ENCODE measurements around the gene KLHL24.
"Not testable (repeated sequence)": the region's sequence is repeated elsewhere in the genome, so short reads cannot be mapped to it uniquely, and the experiment has no call there.

The KLHL24 gene, protein sequence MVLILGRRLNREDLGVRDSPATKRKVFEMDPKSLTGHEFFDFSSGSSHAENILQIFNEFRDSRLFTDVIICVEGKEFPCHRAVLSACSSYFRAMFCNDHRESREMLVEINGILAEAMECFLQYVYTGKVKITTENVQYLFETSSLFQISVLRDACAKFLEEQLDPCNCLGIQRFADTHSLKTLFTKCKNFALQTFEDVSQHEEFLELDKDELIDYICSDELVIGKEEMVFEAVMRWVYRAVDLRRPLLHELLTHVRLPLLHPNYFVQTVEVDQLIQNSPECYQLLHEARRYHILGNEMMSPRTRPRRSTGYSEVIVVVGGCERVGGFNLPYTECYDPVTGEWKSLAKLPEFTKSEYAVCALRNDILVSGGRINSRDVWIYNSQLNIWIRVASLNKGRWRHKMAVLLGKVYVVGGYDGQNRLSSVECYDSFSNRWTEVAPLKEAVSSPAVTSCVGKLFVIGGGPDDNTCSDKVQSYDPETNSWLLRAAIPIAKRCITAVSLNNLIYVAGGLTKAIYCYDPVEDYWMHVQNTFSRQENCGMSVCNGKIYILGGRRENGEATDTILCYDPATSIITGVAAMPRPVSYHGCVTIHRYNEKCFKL

GRCh38 chr3:183635431-183636220 lies at the start of gene KLHL24:
Gene KLHL24 (plus strand): TSS chr3:183635623. CDS start chr3:183650357, 14,734 bp downstream.
- DNase-seq (ENCODE audit: low spot score): peak; percentile 77
- FAIRE-seq: no peak

DNA sequence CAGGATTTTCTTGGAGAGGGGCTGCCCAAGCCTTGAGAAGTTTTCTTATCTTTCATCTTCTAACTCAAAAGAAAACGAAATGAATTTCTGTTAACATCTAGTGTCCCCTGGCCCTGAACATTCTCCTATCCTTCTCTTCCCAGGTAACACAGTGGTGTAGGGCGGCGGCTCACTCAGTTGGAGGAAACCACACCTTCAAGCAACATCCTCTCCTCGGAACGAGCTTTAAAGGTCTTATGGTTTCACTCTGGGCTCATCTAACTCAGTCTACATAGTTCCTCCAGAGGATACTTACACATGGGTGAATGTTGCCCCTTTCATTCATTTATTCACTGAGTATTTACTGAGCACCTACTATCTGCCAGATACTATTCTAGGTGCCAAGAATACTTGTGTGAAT lies 48.9 kb upstream of the KLHL24 start:
- FAIRE-seq: no peak

DNA sequence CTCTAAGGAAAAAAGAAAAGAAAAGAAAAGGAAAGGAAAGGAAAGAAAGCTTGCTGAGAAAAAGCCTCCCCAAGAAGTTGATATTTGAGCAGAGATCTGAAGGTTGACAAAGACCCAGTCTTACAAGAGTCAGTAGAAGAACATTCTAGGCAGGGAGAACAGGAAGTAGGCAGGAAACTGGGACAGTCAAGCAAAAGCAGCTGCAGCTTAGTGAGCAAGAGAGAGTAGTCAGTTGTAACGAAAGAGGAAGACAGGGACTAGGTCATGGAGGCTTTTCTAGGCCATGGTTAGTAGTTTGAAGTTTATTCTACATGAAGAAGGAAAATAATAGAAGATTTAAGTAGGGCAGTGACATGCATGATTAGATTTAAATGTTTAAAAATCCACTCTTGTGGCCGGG lies 48.1 kb upstream of the KLHL24 start:
- FAIRE-seq (no peak), DNase-seq (ENCODE audit: low spot score) (no peak)

More for the DNA sequence above, 48.9 kb upstream of the KLHL24 start:
- no peak for DNase-seq (ENCODE audit: low spot score)

DNA sequence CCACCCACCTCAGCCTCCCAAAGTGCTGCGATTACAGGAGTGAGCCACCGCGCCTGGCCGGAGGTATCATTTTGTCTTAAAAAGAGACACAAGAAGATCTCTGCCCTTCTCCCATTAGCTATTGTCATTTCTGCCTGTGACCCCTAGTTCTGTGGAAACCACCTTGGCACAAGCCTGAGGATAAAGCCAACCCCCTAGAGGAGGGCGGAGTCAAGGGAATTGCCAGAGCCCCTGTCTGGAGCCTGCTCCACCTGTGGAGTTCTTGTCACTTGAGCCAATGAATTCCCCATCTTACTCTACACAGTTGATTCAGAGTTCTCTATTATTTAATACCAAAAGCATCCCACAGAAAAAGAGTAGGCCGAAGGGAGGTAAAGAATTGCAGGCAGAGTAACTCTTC lies 45.0 kb upstream of the KLHL24 start:
- DNase-seq (ENCODE audit: low spot score) (no peak), FAIRE-seq (no peak)

DNA sequence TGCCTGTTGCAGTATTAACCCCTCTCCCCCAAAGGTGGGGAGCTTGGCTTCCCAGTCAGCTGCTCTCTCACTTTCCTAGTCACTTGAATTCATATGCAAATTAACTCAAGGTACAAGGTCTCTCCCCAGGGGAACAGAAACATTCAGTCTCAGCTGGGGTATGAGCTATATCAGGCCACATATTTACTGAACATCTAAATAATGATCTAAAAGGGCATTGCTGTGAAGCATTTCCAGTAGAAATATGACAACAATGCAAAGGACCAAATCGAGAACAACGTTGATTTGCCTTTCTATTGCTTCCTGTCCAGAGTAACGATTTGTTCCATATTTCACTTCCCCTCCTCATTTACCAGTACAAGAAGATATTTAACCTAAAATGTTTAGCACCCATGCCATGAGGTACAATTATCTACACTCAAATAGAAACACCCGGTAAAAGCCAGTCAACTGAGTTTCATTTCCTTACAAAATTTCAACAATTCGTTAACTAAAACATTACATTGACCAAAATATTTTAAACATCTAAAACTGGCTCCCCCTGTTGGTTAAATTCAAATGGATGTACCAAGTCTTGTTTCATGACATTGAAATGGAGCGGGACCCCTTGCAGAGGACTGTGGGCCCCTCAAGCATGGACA lies 43.4 kb upstream of the KLHL24 start:
- FAIRE-seq: no peak
- DNase-seq (ENCODE audit: low spot score): no peak

DNA sequence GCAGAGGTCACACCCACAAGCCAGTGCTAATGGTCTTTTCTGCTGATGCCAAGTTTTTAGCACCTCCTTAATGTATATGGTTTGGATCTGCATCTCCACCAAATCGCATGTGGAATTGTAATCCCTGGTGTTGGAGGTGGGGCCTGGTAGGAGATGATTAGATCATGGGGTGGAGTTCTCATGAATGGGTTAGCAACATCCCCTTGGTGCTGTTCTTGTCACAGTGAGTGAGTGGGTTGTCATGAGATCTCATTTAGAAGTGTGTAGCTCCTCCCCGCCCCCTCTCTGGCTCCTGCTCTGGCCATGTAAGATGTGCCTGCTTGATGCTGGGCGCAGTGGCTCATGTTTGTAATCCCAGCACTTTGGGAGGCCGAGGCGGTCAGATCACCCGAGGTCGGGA lies 42.6 kb upstream of the KLHL24 start:
- FAIRE-seq (no peak), DNase-seq (ENCODE audit: low spot score) (no peak)

DNA sequence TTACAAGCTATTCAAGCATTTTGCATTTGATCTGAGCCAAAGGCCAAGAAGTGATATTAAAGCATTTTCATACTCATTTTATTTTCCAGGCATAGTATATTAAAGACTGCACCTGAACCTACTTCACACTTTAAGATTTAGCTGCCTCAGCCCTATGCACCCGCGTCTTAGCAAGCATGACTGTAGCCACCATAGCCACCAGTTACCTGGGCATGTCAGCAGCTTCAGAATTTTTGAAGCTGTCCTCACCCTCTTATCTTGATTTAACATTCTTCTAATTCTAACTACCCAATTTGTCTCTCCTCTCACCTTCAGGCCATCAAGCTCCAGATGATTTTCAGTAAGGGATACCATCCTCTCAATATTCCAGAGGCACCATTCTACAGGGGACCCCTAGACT lies 40.8 kb upstream of the KLHL24 start:
- no peak for FAIRE-seq
- DNase-seq (ENCODE audit: low spot score): no peak

DNA sequence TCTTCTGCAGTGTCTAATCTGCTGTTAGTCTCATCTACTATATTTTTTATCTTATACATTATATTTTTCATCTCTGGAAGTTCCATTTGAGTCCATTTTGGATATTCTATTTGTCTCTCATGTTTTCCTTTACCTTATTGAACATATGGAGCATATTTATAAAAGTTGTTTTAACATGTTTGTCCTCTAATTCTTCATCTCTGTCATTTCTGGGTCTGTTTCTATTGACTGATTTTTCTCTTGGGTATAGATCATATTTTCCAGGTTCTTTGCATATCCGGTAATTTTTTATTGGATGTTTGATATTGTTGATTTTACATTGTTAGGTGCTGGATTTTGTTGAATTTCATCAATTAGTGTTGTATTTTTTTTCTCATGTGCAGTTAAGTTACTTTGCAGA lies 37.5 kb upstream of the KLHL24 start:
- DNase-seq (ENCODE audit: low spot score): no peak

GRCh38 chr3:183611326-183611725 lies 24.1 kb upstream of the KLHL24 start:
- FAIRE-seq: not testable (repeated sequence)

More for the DNA sequence above, 37.5 kb upstream of the KLHL24 start:
- FAIRE-seq: no peak

GRCh38 chr3:183613366-183614285 lies 21.8 kb upstream of the KLHL24 start:
- FAIRE-seq: no peak
- no peak for DNase-seq (ENCODE audit: low spot score)

More at GRCh38 chr3:183611326-183611725, 24.1 kb upstream of the KLHL24 start:
- not testable (repeated sequence) for DNase-seq (ENCODE audit: low spot score)

DNA sequence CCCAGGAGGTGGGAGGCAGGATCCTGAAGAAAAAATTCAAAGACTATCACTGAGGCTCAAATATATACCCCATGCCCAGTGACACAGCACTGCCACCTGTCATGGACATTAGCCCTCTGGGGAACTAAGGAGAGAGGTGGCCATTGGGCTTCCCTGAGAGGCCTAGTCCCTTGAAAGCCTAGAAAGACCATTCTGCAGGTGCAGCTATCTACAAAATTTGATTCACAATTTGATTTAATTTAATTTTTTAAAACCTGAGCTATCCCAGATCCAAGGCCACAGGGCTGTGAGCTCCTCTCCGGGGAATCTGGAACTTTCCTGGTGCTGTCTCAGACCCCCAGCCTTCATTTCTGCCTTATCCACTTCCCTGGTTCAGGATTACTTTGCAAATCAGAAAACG lies 16.9 kb upstream of the KLHL24 start:
- FAIRE-seq: no peak

DNA sequence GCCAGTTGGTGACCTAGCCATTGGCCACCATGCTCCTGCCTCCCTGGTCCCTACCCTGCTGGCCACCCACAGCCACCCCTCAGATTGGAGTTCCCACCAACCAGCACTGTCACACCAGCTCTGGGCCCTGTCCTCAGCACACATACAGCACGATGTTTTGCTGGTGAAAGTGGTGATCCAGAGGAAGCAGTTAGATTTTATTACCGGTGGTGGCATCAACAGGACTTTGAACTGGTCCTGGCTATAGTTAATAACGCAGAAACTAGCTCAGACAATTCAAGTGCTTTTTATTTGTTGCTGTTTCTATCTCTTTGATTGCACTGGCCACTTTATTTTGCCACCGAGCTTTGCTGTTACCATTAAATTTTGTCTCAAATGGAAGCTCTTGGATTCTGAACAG lies 16.4 kb upstream of the KLHL24 start:
- FAIRE-seq (no peak), DNase-seq (ENCODE audit: low spot score) (no peak)

More for the DNA sequence above, 16.9 kb upstream of the KLHL24 start:
- DNase-seq (ENCODE audit: low spot score): no peak

- FAIRE-seq (no peak), DNase-seq (ENCODE audit: low spot score) (no peak)
Measured at GRCh38 chr3:183619624-183620251, 15.7 kb upstream of the KLHL24 start.

DNA sequence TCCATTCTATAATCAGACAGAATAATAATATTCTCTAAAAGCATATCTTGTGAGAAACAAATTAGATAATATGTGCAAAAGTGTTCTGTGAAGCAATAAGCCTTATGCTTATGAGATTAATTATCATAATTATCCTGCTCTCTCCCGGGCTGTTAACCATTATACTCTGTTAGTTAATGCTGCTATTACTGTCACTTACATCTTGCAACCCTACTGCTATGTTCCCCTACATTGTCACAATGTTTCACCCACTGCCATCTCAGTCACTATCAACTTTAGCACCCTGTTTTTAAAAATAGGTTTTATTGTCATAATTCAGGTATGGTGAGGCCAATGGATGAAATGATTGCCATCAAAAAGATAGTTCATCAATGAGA lies 15.2 kb upstream of the KLHL24 start:
- no peak for FAIRE-seq

DNA sequence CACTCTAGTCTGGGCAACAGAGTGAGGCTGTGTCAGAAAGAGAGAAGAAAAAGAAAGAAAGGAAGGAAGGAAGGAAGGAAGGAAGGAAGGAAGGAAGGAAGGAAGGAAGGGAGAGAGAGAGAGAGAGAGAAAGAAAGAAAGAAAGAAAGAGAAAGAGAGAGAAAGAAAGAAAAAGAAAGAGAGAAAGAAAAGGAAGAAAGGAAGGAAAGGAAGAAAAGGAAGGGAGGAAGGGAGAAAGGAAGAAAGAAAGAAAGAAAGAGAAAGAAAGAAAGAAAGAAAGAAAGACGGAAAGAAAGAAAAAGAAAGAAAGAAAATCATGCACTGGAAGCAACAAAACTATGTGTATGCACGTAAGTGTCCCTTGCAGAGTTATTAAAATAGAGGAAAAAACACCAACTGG lies 12.9 kb upstream of the KLHL24 start:
- FAIRE-seq; DNase-seq (ENCODE audit: low spot score): not testable (repeated sequence)

More for the DNA sequence above, 15.2 kb upstream of the KLHL24 start:
- DNase-seq (ENCODE audit: low spot score): no peak

- no peak for DNase-seq (ENCODE audit: low spot score)
- no peak for FAIRE-seq
Measured at GRCh38 chr3:183626877-183627594, 8.4 kb upstream of the KLHL24 start.

- DNase-seq (ENCODE audit: low spot score): no peak
- FAIRE-seq: no peak
Measured at GRCh38 chr3:183629546-183630301, 5.7 kb upstream of the KLHL24 start.

DNA sequence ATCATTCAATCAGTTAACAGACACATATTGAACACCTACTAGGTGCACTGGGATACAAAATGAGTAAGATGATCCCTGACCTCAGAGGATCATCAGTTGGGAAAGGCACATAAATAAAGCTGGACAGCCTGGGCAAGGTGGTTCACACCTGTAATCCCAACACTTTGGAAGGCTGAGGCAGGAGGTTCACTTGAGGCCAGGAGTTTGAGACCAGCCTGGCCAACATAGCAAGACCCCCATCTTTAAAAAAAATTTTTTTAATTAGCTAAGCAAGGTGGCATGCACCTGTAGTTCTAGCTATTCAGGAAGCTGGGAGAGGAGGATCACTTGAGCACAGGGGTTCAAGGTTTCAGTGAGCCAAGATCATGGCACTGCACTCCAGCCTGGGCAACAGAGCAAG lies 3.7 kb upstream of the KLHL24 start:
- FAIRE-seq (no peak), DNase-seq (ENCODE audit: low spot score) (no peak)

- not testable (repeated sequence) for DNase-seq (ENCODE audit: low spot score); FAIRE-seq
Measured at GRCh38 chr3:183632725-183633124, 2.7 kb upstream of the KLHL24 start.
